ENCODE measurements around the gene ANKAR. TPM values are rescaled to one million over a fixed set of nuclear protein-coding genes. Genes with fewer than 3 reads are reported as not detected.
"Not testable (repeated sequence)": the region's sequence is repeated elsewhere in the genome, so short reads cannot be mapped to it uniquely, and the experiment has no call there.

The ANKAR gene
- total and polyA plus RNA-seq, 12 donors = 2.4 to 17.2 (median 6.0) TPM

- Histone ChIP-seq H3K9me3 (replicated peaks in 1 of 3) (no peaks in the 10 kb centered on the region), H3K4me1 (replicated peaks in 1 of 2) (peaks cover 0 to 12% of the 10 kb centered on the region in 2 donors), H3K27me3 (no peaks in the 10 kb centered on the region), H3K4me3 (no peak overlapping the region), H3K36me3 (replicated peaks in 1 of 2) (no peaks in the 10 kb centered on the region), H3K27ac (no peak overlapping the region)
- TF ChIP-seq POLR2A (IDR thresholded peaks at IDR 0.05) (no peak), CTCF (IDR thresholded peaks at IDR 0.05) (no peak)
- WGBS, 4 donors = 72 to 87% (median 75%) methylated on average over 2 of the region's 2 CpGs
- intact Hi-C loops (cut with DNase I) = no loop called here
- DNase-seq = peak in 3 of 7 donors; percentile 26 to 45 (median 44)
These were observed 11.2 kb downstream of the ANKAR start for GRCh38 chr2:189685540-189686229.

GRCh38 chr2:189687796-189688195, 13.3 kb downstream of the ANKAR start:
- H3K36me3 ChIP-seq (replicated peaks in 1 of 2); intact Hi-C loops (cut with DNase I); DNase-seq; H3K27ac ChIP-seq; H3K27me3 ChIP-seq; H3K4me3 ChIP-seq; H3K9me3 ChIP-seq (replicated peaks in 1 of 3): not testable (repeated sequence)
- peaks cover 0 to 12% of the 10 kb centered on the region in 2 donors for H3K4me1 ChIP-seq (replicated peaks in 1 of 2)
- WGBS, 4 donors = 82 to 97% (median 89%) methylated on average over 1 of the region's 1 CpG

GRCh38 chr2:189696223-189696622, 21.8 kb downstream of the ANKAR start:
- no peak for DNase-seq
- Histone ChIP-seq H3K27ac (no peak overlapping the region), H3K36me3 (replicated peaks in 1 of 2) (no peaks in the 10 kb centered on the region), H3K4me1 (replicated peaks in 1 of 2) (peaks cover 0 to 5% of the 10 kb centered on the region in 2 donors), H3K27me3 (no peaks in the 10 kb centered on the region), H3K9me3 (replicated peaks in 1 of 3) (no peaks in the 10 kb centered on the region), H3K4me3 (no peak overlapping the region)
- TF ChIP-seq CTCF (IDR thresholded peaks at IDR 0.05) = no peak
- TF ChIP-seq POLR2A (IDR thresholded peaks at IDR 0.05) = no peak
- intact Hi-C loops (cut with DNase I) = no loop called here
- 79 to 86% (median 83%) methylated on average over 3 of the region's 3 CpGs for WGBS, 4 donors

- Histone ChIP-seq H3K4me3 (peak overlapping the region in 1 of 4 donors; percentile 26), H3K36me3 (replicated peaks in 1 of 2) (no peaks in the 10 kb centered on the region), H3K4me1 (replicated peaks in 1 of 2) (peaks cover 0 to 5% of the 10 kb centered on the region in 2 donors), H3K9me3 (replicated peaks in 1 of 3) (no peaks in the 10 kb centered on the region), H3K27ac (peak overlapping the region in 1 of 5 donors; percentile 23), H3K27me3 (no peaks in the 10 kb centered on the region)
- DNase-seq = peak; percentile 41 to 77 (median 49)
- TF ChIP-seq CTCF (IDR thresholded peaks at IDR 0.05) (peak; percentile 42 to 77 (median 58)), POLR2A (IDR thresholded peaks at IDR 0.05) (no peak)
- WGBS, 4 donors = 25 to 31% (median 30%) methylated on average over 6 of the region's 6 CpGs
- intact Hi-C loops (cut with DNase I) = no loop called here
These were observed 23.8 kb downstream of the ANKAR start for GRCh38 chr2:189698020-189698887.
